Testis (tissue), 3 donors: Measurements from ENCODE around the gene GFRA1. TPM values are rescaled to one million over a fixed set of nuclear protein-coding genes. Genes with fewer than 3 reads are reported as not detected.

Source experiments
- DNase-seq: peaks from one replicate; pipeline ENCODE4 v3.0.0-alpha.2; 2019
- H3K27ac ChIP-seq, 2 donors: fragments of 200-600 bp; sonication (generic); one replicate each; pipeline ENCODE4 v1.5.1; 2019
- H3K27me3 ChIP-seq: fragments of 200-600 bp; sonication (generic); one replicate; pipeline ENCODE4 v1.5.1; 2019
- H3K36me3 ChIP-seq: fragments of 200-600 bp; sonication (generic); one replicate; pipeline ENCODE4 v1.5.1; 2017; ENCODE audit warnings: low read depth; ENCODE audit errors: missing control alignments
- H3K4me1 ChIP-seq: fragments of 200-600 bp; sonication (generic); one replicate; pipeline ENCODE4 v1.5.1; 2019
- H3K4me3 ChIP-seq, 2 donors: fragments of 200-600 bp; sonication (generic); one replicate each; pipeline ENCODE4 v1.5.1; 2017 to 2019
- H3K9me3 ChIP-seq: fragments of 200-600 bp; sonication (generic); one replicate; pipeline ENCODE4 v1.5.1; 2017
- POLR2A ChIP-seq: fragments of 450-650 bp; IDR thresholded peaks from one replicate; pipeline ENCODE4 v1.6.1; 2017; ENCODE audit warnings: antibody characterized with exemption, mild to moderate bottlenecking, moderate library complexity
- WGBS, 2 donors: methylation state at CpG; one replicate each; pipeline ENCODE4 v1.1.5; 2018; 5-methylcytosine and 5-hydroxymethylcytosine counted together
- intact Hi-C: fragments of 100-400 bp; cut with DNase I; formaldehyde crosslinking; loops from one replicate; pipeline ENCODE4 v1.15.1; 2023; ENCODE audit warnings: low total_unique reads
- polyA plus RNA-seq: library from polyadenylated mRNA; stranded (reverse); fragments of 350-450 nt; fragmentation: Illumina TruSeq; extraction: RNeasy Lipid Tissue Mini Kit (QIAGEN cat#74804); gene quantifications from one replicate; pipeline ENCODE4 v1.2.3, GENCODE V29; 2014; ENCODE audit warnings: low read depth, low replicate concordance; ENCODE audit not compliant: insufficient read depth
- total RNA-seq, 2 donors: library from RNA; depleted of rRNA; stranded (reverse); fragments of >200 nt; gene quantifications; one replicate each; pipeline ENCODE4 v1.2.3, GENCODE V29; 2016
- TF ChIP-seq, protein P1 (sequence below), 3 experiments: fragments of 450-650 bp in 2 of 3; fragments of 200-600 bp in 1 of 3; sonication (generic) in 1 of 3; IDR thresholded peaks; one replicate each; pipeline ENCODE4 v1.5.1; 2016 to 2019; ENCODE audit warnings: antibody characterized with exemption in 3 of 3, mild to moderate bottlenecking in 2 of 3, moderate library complexity in 1 of 3

The GFRA1 gene
- total and polyA plus RNA-seq, 3 donors from 2014 or later: 8.6 to 23.8 (median 17.7) TPM

DNA sequence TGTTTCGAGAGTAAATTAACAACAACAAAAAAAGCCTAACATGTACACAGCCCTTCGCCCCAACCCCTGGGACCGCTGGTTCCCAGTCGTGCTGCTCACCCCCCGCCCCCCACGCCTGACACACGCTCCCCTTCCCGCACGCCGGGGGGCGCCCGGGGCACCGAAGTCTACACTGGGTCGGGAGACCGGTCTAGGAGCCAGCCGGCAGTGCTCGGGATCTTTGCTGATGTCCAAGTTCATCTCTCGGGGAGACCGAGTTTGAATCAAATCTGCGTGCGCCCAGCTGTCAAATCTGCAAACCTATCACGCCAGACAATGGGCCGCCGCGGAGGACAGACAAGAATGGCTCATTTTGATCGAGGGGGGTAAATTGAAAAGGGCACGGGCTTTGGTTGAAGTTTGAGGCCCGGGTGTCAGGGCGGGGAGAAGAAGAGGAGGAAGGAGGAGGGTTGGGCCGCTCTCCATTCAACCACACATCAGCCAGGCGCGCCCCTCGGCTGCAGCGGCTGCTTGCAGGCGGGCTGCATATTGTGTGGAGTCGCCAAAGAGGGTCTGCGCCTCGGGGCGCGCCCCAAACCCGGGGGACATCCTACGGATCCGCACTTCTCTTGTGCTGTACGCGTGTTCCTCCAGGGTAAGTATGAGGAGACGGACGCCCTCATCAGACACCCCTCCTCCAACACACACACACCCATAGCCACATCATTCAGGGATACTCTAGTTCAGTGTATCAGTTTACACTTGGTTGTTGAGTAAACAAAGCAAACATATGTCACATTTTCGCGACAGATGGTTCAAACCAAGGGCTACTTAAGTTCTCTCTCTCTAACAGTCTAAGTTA, 1.3 kb upstream of the GFRA1 start:
- no peaks in the 10 kb centered on the region for H3K27me3 ChIP-seq
- H3K4me3 ChIP-seq: peak overlapping the region; percentile 34 to 50
- intact Hi-C loops: no loop called here
- no peaks in the 10 kb centered on the region for H3K9me3 ChIP-seq
- H3K36me3 ChIP-seq: no peaks in the 10 kb centered on the region
- 1 to 2% methylated on average over 22 to 49 of the region's 49 CpGs for WGBS, 2 donors
- H3K4me1 ChIP-seq: peaks cover 14% of the 10 kb centered on the region
- TF ChIP-seq POLR2A: no peak
- TF ChIP-seq, protein P1, sequence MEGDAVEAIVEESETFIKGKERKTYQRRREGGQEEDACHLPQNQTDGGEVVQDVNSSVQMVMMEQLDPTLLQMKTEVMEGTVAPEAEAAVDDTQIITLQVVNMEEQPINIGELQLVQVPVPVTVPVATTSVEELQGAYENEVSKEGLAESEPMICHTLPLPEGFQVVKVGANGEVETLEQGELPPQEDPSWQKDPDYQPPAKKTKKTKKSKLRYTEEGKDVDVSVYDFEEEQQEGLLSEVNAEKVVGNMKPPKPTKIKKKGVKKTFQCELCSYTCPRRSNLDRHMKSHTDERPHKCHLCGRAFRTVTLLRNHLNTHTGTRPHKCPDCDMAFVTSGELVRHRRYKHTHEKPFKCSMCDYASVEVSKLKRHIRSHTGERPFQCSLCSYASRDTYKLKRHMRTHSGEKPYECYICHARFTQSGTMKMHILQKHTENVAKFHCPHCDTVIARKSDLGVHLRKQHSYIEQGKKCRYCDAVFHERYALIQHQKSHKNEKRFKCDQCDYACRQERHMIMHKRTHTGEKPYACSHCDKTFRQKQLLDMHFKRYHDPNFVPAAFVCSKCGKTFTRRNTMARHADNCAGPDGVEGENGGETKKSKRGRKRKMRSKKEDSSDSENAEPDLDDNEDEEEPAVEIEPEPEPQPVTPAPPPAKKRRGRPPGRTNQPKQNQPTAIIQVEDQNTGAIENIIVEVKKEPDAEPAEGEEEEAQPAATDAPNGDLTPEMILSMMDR (IDR thresholded peaks at IDR 0.05): no peak
- DNase-seq: no peak
- no peak overlapping the region for H3K27ac ChIP-seq

DNA sequence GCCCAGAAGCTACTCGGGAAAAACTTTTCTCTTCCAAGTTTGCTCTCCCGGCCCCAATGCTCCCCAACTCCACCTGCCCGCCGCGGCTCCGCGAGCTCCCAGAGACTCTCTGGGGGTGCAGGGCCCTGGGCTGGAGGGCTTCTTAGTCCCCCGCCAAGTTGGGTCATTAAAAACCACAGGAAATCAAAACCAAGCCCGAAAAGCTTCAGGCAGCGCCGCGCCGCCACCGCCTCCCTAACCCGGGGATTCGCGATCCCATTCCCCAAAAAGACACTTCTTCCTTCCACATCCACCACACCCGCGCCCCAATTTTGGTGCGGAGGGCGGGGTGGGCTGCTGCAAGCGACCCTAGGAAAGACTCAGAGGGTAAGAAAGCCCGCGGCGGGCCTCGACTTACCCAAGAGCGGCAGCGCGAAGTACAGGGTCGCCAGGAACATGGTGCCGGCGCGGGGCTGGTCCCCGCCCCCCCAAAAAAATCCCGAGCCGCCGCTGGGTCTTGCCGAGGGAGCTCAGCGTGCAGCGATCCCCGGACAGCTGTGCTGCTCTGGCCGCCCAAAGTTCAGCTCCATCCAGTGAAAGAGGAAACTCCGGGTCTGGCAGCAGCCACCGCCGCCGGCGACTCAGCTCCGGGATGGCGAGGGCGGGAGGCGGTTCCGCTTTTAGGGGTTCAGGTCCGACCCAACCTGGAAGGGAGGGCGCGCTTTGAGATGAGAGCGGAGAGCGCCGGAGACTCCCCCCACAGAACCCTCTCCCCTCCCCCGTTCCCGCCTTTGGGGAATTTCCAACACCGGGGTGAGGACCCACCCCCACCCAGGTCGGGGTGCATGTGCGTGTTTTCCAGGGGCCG, 1.2 kb downstream of the GFRA1 start:
- Histone ChIP-seq H3K4me3 (peak overlapping the region; percentile 34 to 50), H3K9me3 (no peaks in the 10 kb centered on the region), H3K4me1 (peaks cover 14% of the 10 kb centered on the region), H3K27ac (no peak overlapping the region), H3K27me3 (no peaks in the 10 kb centered on the region), H3K36me3 (no peaks in the 10 kb centered on the region)
- 1% methylated on average over 51 to 61 of the region's 64 CpGs for WGBS, 2 donors
- intact Hi-C loops: no loop called here
- peak; percentile 37 for DNase-seq
- TF ChIP-seq, protein P1 (IDR thresholded peaks at IDR 0.05): no peak
- TF ChIP-seq POLR2A: no peak

DNA sequence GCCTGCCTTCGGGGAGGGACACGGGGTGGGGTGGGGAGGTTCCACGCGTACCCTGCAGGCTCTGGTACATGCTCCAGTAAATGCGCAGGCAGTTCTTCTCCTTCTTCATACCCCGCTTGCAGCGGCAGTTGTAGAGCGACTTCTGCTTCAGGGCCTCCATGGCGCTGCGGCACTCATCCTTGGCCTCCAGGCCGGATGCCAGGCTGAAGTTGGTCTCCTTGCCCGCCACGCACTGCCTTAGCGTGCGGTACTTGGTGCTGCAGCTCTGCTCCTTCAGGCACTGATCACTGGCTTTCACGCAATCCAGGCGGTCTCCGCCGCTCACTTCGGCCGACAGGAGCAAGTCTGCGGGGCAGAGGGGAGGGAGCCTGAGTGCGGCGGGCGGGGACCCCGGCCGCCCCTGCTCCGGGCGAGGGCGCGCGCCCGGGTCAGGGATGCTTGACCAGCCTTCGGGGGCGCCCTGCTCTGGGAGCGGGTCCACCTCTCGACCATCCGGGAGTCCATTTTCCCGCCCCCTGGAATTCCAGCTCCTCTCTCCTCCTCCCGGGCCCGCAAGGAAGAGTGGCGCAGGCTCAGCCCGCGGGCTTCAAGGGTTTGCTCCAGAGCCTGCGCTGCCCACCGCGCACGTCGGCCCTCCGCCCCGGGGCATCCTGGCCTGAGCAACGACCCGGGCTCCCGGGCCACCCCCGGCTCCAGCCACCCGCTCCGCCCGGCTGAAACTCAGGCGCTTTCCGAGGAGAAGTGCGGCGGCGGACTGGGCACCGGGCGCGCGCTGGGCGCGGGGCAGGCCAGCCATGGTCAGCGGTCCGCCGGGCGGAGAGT, 2.0 kb downstream of the GFRA1 start:
- Histone ChIP-seq H3K4me1 (peaks cover 14% of the 10 kb centered on the region), H3K9me3 (no peaks in the 10 kb centered on the region), H3K27ac (no peak overlapping the region), H3K4me3 (peak overlapping the region; percentile 34 to 50), H3K36me3 (no peaks in the 10 kb centered on the region), H3K27me3 (no peaks in the 10 kb centered on the region)
- no peak for TF ChIP-seq POLR2A
- TF ChIP-seq, protein P1 (IDR thresholded peaks at IDR 0.05): no peak
- intact Hi-C loops: no loop called here
- 9 to 24% methylated on average over 27 to 70 of the region's 73 CpGs for WGBS, 2 donors
- DNase-seq: no peak

DNA sequence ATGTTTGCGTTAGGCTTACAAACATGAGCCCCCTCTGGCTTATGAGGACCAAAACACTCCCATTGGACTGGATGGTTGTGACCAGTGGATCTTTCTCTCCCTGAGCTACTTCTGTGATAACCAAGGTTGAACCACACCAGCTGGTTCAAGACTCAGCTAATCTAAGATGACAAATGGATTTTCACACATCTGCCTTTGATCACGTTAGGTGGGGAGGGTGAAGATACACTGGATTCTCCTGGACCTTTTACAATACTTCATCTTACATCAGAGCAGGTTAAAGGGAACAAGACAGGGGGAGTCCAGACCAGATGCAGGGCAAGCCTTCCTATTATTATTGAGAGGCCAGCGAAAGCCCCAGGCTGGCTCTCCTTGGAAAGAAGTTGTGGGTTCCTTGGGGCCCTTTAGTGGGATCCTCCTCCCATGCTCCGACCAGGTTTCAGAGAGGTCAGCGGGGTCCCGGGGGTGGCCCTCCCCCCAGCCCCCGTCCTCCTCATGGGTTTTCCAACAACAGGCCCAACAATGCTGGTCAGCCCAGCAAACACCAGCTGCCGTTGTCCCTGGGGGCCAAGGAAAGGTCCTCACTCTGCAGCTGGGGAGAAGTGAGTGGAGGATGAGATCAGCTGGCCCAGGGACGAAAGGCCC, 2.8 kb downstream of the GFRA1 start:
- no peak for TF ChIP-seq POLR2A
- TF ChIP-seq, protein P1 (IDR thresholded peaks at IDR 0.05): no peak
- intact Hi-C loops: no loop called here
- DNase-seq: no peak

More for the DNA sequence above, 2.8 kb downstream of the GFRA1 start:
- no peak overlapping the region for H3K27ac ChIP-seq
- H3K4me1 ChIP-seq: peaks cover 14% of the 10 kb centered on the region
- 58 to 59% methylated on average over 4 to 9 of the region's 9 CpGs for WGBS, 2 donors
- no peaks in the 10 kb centered on the region for H3K9me3 ChIP-seq
- H3K27me3 ChIP-seq: no peaks in the 10 kb centered on the region
- peak overlapping the region; percentile 34 to 50 for H3K4me3 ChIP-seq
- H3K36me3 ChIP-seq: no peaks in the 10 kb centered on the region
